Activated CD4-positive, alpha-beta T cell treated with anti-CD3 and anti-CD28 coated beads, Interleukin-2, amount 50 U/mL, for 4 hours (primary cell): ENCODE measurements around the gene ODAD2.

Experiments used
- DNase-seq, 2 experiments: peaks; one replicate each; pipeline ENCODE4 v3.0.0-alpha.2; 2020

Gene ODAD2

GRCh38 chr10:27833792-27834191, 165.1 kb downstream of the ODAD2 start:
- no peak for DNase-seq

GRCh38 chr10:27832826-27833225, 166.1 kb downstream of the ODAD2 start:
- DNase-seq: no peak

DNA sequence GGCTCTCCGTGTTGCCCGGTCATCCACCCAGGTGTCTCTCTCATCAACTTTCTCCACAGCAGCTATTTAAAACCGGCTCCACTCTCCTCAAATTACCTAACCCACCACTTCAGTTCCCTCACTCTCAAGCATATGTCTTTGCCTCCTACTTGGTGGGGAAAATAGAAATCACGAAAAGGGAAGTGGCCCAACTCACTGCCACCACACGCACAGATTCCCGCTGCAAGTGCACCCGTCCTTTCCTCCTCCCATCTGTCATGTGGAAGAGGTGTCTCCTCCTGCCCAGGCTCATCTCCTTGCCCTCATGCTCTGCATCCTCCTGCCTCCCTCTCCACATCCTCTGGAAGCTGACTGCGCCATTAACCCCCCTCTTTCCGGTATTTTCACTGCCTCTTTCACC, 172.5 kb downstream of the ODAD2 start:
- no peak for DNase-seq

- DNase-seq: no peak
Measured at GRCh38 chr10:27822301-27822700, 176.6 kb downstream of the ODAD2 start.

DNA sequence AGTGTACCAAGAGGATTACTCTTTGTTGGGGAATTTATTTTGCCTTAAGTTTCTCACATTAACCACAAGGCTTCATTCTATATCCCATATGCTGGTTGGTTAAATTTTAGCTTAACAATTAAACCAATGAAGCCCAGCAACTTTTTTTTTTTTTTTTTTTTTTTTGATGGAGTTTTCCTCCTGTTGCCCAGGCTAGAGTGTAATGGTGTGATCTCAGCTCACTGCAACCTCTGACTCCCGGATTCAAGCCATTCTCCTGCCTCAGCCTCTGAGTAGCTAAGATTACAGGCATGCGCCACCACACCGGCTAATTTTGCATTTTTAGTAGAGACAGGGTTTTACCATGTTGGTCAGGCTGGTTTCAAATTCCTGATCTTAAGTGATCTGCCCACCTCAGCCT, 178.2 kb downstream of the ODAD2 start:
- DNase-seq: no peak

DNA sequence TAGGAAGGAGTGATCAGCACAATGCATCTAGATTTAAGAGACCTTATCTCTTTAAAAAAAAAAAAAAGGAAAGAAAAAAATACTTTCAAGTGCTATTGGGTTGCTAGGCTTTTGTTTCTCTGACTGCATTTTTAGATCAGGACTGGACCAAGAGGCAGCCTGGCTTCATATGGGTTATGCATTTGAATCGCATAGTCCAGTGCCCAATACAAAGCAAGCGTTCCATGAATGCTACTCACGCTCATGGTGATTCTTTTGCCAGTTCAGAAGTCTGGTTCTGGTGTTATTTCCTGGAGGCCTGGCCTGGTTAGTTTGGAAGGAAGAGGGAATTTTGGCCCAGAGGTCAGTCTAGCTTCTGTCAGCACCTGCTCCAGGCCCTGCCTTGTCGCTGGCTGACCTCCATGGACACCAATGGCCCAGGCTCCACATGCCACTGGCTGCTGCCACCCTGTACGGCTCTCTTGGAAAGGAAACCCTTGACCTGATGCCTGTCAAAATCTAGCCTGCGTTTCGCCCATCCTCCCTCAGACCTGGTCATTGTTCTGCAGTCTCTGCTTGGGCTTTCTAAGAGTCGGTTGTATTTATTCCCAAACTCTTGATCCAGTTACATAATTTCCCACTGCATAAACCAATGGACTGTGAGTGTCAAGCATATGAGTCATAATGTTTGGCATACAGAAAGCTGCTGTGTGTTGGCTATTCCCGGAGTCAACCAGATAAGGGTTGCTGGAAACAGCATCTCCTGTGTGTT, 178.9 kb downstream of the ODAD2 start:
- no peak for DNase-seq

DNA sequence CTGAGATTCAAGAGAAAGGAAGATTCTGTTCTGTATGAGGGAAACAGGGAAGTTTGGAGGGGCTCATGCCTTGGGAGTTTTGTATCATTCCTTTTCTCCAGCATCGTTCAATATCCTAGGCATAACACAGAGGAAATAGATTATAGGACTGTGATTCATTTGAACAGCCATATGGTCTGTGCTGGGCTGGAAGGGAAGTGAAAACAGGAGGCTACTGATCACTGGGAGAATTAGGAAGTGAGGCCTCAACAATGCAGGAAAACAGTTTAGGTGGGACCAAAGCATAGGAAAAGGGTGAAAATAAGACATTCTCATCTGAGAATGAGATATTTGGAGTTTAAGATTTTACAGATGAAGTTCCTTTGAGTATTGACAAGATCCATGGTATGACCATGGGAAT, 182.6 kb downstream of the ODAD2 start:
- no peak for DNase-seq

- no peak for DNase-seq
Measured at GRCh38 chr10:27815846-27816245, 183.0 kb downstream of the ODAD2 start.

DNA sequence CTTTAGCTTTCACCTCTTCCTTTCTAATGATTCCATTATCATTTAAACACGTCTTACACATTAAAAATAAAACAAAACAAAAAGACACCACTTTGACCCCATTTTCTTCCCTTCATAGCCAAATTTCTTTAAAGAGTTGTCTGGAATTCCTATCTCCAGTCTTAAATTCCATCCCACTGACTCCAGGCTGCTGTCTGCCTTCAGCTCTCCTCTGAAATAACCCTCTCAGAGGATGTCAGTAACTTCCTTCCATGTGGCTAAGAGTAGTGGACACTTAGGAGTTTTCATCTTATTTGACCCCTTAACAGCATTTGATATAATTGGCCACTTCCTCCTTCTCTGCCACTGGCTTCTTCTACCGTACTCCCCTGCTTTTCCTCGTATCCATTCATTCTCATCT, 183.6 kb downstream of the ODAD2 start:
- no peak for DNase-seq

DNA sequence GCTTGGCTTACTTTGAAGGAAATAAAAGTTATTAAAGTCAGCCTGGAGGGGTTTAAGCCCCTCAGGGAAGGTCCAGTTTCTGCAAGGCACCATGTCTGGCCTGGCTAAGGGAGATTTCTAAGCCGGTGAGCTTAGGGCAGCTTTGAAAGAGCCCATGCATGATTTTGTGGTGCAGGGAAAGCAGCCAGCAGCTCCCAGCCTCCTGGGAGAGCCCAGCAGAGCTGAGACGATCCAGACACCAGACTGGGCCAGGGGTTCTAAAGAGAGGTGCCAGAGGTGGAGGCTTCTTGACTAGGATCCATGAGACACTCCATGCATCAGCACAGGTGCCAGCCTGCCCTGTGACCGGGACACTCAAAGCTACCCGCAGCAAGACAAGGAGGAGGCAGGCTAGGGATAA, 193.7 kb downstream of the ODAD2 start:
- DNase-seq: no peak

GRCh38 chr10:27804136-27804535, 194.7 kb downstream of the ODAD2 start:
- no peak for DNase-seq

DNA sequence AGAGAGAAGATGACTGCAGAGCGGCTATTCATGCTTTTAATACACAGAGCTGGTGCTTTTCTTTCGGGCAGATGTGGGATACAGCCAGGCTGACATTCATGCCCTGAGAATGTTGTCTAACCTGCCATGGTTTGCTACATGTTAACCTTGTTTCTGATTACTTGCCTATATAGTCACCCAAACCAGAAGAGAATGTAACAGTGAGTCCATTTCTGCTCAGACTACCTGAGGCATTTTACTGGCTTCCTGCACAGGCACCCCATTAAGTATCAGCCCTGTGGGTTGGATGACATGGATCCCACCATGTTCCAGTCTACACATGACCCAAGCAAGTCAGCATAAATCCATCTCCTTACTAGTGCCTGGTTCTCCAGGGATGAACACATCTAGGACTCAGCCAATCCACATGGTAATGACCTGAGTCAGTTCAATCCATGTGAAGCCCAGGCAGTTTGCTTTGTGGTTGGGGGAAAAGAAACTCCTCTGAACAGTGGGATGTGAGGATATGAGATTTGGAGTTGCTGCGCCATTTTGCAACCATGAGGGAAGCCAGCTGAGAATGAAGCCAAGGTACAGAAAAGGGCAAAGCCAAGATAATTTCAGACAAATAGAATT, 197.6 kb downstream of the ODAD2 start:
- DNase-seq: no peak

DNA sequence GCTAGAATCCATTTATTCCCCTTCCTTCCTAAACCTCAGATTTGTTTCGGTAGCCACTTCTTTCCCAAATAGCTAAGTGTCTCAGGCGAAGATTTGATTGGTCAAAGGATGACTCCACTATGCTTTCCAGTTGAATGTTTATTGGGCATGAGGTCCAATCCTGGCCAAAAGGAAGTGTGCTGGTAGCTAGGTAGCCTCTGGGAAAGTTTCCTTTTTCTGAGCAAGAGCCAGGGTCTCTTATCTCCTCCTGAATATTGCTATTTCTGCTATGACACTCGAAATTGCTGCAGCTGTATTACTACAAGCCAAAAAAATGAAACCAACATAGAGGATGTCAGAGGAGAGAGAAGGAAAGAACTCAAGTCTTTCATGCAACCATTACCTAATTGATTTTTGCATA, 199.8 kb downstream of the ODAD2 start:
- no peak for DNase-seq

GRCh38 chr10:27794157-27794556, 204.7 kb downstream of the ODAD2 start:
- DNase-seq: no peak

- DNase-seq: no peak
Measured at GRCh38 chr10:27792216-27792615, 206.7 kb downstream of the ODAD2 start.

GRCh38 chr10:27784272-27784671, 214.6 kb downstream of the ODAD2 start:
- DNase-seq: no peak

- no peak for DNase-seq
Measured at GRCh38 chr10:27783660-27784059, 215.2 kb downstream of the ODAD2 start.

DNA sequence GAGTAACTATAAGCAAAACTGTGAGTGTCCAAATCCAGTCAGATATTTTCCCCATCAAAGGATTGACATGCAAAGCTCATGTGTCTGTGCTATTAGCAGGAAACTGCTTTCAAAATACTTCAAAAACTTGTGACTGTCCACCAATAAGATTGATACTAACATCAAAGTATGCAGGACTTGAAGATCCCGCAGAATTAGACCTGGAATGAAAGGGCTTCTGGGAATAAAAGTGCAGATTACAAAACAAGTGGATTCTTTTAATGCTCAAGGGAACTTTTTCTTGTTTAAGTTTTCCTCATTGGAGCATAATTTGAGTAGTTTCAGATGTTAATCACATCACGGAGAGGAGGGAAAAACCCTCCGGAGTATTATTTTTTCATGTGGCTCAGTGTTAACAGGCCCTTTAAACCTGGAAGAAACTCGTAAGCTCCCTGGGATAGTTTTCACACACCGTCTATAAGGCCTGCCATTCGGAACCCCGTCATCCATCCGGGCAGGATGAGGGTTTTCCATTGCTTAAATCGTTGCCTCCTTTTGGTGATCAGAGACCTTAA, 219.3 kb downstream of the ODAD2 start:
- DNase-seq: no peak

- DNase-seq: no peak
Measured at GRCh38 chr10:27774831-27775230, 224.0 kb downstream of the ODAD2 start.

GRCh38 chr10:27771231-27771630, 227.6 kb downstream of the ODAD2 start:
- no peak for DNase-seq

- no peak for DNase-seq
Measured at GRCh38 chr10:27770181-27770580, 228.7 kb downstream of the ODAD2 start.
